ENCODE results near the gene AP2B1. TPM values are rescaled to one million over a fixed set of nuclear protein-coding genes. Genes with fewer than 3 reads are reported as not detected.

The AP2B1 gene
- total RNA-seq: 10 to 100 TPM; 29.3 to 43.6 TPM

DNA sequence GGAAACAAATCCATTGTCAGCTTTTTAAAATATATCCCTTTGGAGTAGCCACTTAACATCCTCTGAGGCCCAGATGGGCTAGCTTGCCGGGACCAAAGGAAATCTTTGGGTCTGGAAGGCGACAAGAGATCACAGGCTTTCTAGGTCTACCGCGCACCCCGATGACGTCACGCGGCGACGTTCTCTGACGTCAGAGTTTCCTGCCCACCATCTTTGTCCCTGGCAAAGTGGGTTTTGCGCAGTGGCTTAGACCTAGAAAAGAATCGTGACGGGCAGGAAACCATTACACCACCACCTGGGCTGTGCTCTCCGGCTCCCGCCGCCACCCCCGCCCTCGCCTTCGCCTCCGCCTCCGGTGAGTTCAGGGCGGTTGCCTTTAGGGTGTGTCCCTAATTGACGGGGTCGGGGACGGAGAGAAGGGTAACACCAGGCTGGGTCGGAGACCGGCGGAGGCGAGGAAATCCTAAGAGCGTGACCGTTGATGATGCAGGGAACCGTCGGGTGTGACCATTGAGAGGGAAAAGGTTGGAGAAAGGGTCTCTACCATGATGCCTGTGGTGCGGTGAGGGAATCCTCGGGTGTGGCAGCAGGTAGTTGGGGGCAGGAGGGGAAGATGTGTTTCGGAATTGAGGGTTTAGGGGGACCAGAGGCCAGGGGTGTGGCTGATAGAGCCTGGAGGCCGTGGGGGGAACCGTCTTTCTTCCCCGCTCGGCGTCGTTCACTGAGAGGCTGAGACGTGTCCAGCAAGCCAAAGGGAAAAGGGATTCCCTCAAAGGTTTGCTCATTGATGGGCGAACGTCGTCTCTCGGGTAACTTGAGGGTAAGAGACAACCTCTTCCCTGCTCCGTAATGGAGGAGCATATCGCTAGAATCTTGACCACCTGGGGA lies at the start of gene AP2B1:
Gene AP2B1 (plus strand): TSS at position 249 of the 888 bp plus-strand sequence. CDS start 6,709 bp downstream, outside the sequence.
- WGBS, 2 donors: 0 to 1% methylated on average over 47 to 50 of the region's 50 CpGs
- no peaks in the 10 kb centered on the region for H3K27me3 ChIP-seq
- DNase-seq (peak; percentile 90 to 94 (median 92)), ATAC-seq (peak; percentile 95)
- peak within 1 kb of the TSS; percentile 29 to 94 for H3K4me3 ChIP-seq
- H3K36me3 ChIP-seq (replicated peaks in 1 of 2; ENCODE audit: insufficient read depth in 1 of 2, low read depth in 2 of 2): no peaks in the 10 kb centered on the region
- H3K27ac ChIP-seq: peak within 1 kb of the TSS; percentile 70 to 94 (median 80)
- H3K9me3 ChIP-seq: no peaks in the 10 kb centered on the region
- peaks cover 18% of the 10 kb centered on the region for H3K4me1 ChIP-seq
- intact Hi-C loops (cut with DNase I): no loop called here
- peak in 4 of 7 experiments; percentile 27 to 37 (median 35) for TF ChIP-seq CTCF (IDR thresholded peaks at IDR 0.05)
- peak; percentile 36 to 83 (median 79) for TF ChIP-seq POLR2A (IDR thresholded peaks at IDR 0.05)

DNA sequence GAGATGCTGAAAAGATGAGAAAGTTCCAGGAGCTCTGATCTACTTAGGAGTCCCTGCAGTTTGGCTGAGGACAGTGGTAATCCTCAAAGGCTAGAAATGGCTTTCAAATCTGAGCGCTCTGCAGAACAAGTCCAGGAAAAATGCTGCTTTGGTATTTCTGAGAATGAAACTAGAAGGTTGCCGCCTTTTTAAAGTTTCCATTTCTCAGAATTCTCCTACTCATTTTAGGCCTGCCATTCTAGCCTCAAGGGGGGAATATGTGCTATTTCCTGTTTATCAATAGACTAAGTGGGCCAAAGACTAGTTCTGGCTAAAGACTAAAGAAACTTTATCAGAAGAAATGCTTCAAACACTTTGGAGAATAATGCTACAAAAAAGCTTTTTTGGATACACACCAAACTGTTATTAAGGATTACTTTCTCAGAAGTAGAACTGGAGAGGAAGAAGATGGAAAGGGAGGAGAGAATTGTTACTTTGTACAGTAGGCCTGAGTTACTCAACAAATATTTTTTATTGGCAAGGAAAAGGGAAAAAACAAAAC lies 49.5 kb upstream of the AP2B1 start, which contains the start of gene SLFN12L:
Gene SLFN12L (minus strand): TSS at position 78 of the 541 bp plus-strand sequence. CDS start 15,314 bp downstream, outside the sequence.
- intact Hi-C loops (cut with DNase I): loop anchor here (5.0 to 10.0 kb wide), 2 partner anchors 225 to 373 kb away; no protein-coding TSS in a partner anchor
- no peak within 1 kb of the TSS for H3K27ac ChIP-seq
- no peaks in the 10 kb centered on the region for H3K36me3 ChIP-seq (replicated peaks in 1 of 2; ENCODE audit: insufficient read depth in 1 of 2, low read depth in 2 of 2)
- H3K4me3 ChIP-seq: no peak within 1 kb of the TSS
- TF ChIP-seq POLR2A (IDR thresholded peaks at IDR 0.05) (no peak), CTCF (IDR thresholded peaks at IDR 0.05) (no peak)
- peaks cover 4% of the 10 kb centered on the region for H3K4me1 ChIP-seq
- no peak for DNase-seq
- no peaks in the 10 kb centered on the region for H3K9me3 ChIP-seq
- 87 to 92% methylated on average over 2 of the region's 2 CpGs for WGBS, 2 donors
- ATAC-seq: no peak
- H3K27me3 ChIP-seq: no peaks in the 10 kb centered on the region

- Histone ChIP-seq H3K4me3 (no peak overlapping the region), H3K9me3 (no peaks in the 10 kb centered on the region), H3K4me1 (peaks cover 4% of the 10 kb centered on the region), H3K27ac (no peak overlapping the region), H3K27me3 (no peaks in the 10 kb centered on the region), H3K36me3 (replicated peaks in 1 of 2; ENCODE audit: insufficient read depth in 1 of 2, low read depth in 2 of 2) (no peaks in the 10 kb centered on the region)
- DNase-seq: no peak
- no peak for ATAC-seq
- TF ChIP-seq POLR2A (IDR thresholded peaks at IDR 0.05) (no peak), CTCF (IDR thresholded peaks at IDR 0.05) (no peak)
- intact Hi-C loops (cut with DNase I): loop anchor here (5.0 to 10.0 kb wide), 2 partner anchors 227 to 375 kb away; no protein-coding TSS in a partner anchor
- 30% methylated on average over 5 of the region's 5 CpGs for WGBS, 2 donors
These were observed 47.5 kb upstream of the AP2B1 start for GRCh38 chr17:35539659-35540026.

DNA sequence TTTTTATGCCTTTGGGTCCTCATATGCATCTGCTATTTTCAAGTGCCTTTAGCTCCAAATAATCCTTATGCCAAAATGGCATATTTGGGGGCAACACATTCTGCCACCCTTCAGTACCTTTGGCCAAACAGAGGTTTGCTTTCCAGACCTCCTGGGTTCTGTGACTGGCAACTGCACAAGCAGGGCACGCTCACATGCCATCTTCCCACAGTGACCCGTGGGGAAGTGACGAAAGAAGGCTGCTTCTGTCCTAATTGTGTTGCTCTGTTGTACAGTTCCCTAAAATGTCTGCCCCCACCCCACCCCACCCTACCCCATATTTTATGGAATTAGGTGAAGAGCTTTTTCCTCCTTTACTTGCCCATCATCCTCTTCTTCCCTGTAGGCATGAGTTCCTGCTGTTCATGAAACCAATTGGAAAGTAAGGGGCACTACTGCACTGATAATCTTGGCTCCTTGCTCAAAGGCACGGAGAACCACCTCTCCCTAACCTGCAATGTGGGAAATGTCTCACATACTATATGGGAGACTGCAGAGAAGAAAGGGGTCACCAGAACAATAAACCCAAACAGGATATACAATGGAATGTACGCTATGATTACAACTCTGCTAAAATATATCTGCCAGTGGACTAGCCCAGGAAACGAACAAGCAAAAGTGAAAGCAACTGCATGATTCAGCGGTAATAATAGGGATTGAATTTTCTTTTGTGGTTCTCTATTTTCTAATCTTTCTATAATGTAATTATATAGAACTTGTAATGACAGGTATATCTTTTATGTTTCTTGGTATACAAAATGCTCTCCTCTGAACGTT lies 46.3 kb upstream of the AP2B1 start:
- no peaks in the 10 kb centered on the region for H3K36me3 ChIP-seq (replicated peaks in 1 of 2; ENCODE audit: insufficient read depth in 1 of 2, low read depth in 2 of 2)
- ATAC-seq (no peak), DNase-seq (peak in 1 of 4 donors; percentile 69)
- H3K4me1 ChIP-seq: peaks cover 4% of the 10 kb centered on the region
- H3K9me3 ChIP-seq: no peaks in the 10 kb centered on the region
- H3K27me3 ChIP-seq: no peaks in the 10 kb centered on the region
- no peak overlapping the region for H3K4me3 ChIP-seq
- TF ChIP-seq POLR2A (IDR thresholded peaks at IDR 0.05) (no peak), CTCF (IDR thresholded peaks at IDR 0.05) (no peak)
- intact Hi-C loops (cut with DNase I): no loop called here
- 31 to 38% methylated on average over 8 of the region's 8 CpGs for WGBS, 2 donors
- peak overlapping the region in 2 of 4 donors; percentile 17 to 71 for H3K27ac ChIP-seq

All from body of pancreas (tissue), 4 donors.